ENCODE measurements around the gene TSPAN9.

The TSPAN9 gene

GRCh38 chr12:3255057-3255456, 177.9 kb downstream of the TSPAN9 start:
- no peak for DNase-seq

GRCh38 chr12:3256103-3256631, 179.0 kb downstream of the TSPAN9 start:
- no peak for DNase-seq

- DNase-seq: no peak
These were observed 180.2 kb downstream of the TSPAN9 start for GRCh38 chr12:3257411-3257810.

GRCh38 chr12:3259973-3260372, 182.8 kb downstream of the TSPAN9 start:
- no peak for DNase-seq

- no peak for DNase-seq
These were observed 184.7 kb downstream of the TSPAN9 start for GRCh38 chr12:3261782-3262359.

- DNase-seq: no peak
These were observed 185.3 kb downstream of the TSPAN9 start for GRCh38 chr12:3262470-3262869.

GRCh38 chr12:3263282-3263681, 186.1 kb downstream of the TSPAN9 start:
- DNase-seq: no peak

GRCh38 chr12:3263939-3264922, 187.1 kb downstream of the TSPAN9 start:
- no peak for DNase-seq

GRCh38 chr12:3265406-3265805, 188.2 kb downstream of the TSPAN9 start:
- no peak for DNase-seq

- no peak for DNase-seq
These were observed 189.5 kb downstream of the TSPAN9 start for GRCh38 chr12:3266638-3267037.

GRCh38 chr12:3267690-3268089, 190.5 kb downstream of the TSPAN9 start:
- no peak for DNase-seq

GRCh38 chr12:3269594-3269993, 192.4 kb downstream of the TSPAN9 start:
- DNase-seq: no peak

GRCh38 chr12:3271146-3271545, 194.0 kb downstream of the TSPAN9 start:
- DNase-seq: no peak

- DNase-seq: no peak
These were observed 194.5 kb downstream of the TSPAN9 start for GRCh38 chr12:3271639-3272038.

- no peak for DNase-seq
These were observed 195.8 kb downstream of the TSPAN9 start for GRCh38 chr12:3272958-3273357.

- no peak for DNase-seq
These were observed 196.3 kb downstream of the TSPAN9 start for GRCh38 chr12:3273409-3273853.

GRCh38 chr12:3274664-3275063, 197.5 kb downstream of the TSPAN9 start:
- DNase-seq: no peak

- peak; percentile 50 for DNase-seq
These were observed 198.2 kb downstream of the TSPAN9 start for GRCh38 chr12:3275171-3276041.

- no peak for DNase-seq
These were observed 199.0 kb downstream of the TSPAN9 start for GRCh38 chr12:3276226-3276625.

- no peak for DNase-seq
These were observed 200.2 kb downstream of the TSPAN9 start for GRCh38 chr12:3277306-3277943.

- no peak for DNase-seq
These were observed 201.7 kb downstream of the TSPAN9 start for GRCh38 chr12:3278681-3279414.

- no peak for DNase-seq
These were observed 202.2 kb downstream of the TSPAN9 start for GRCh38 chr12:3279415-3279780.
